ENCODE data around the gene UNCX. TPM values are rescaled to one million over a fixed set of nuclear protein-coding genes. Genes with fewer than 3 reads are reported as not detected.

Gene UNCX
- total and polyA plus RNA-seq, 2 experiments from 2014 or later, result not detected

GRCh38 chr7:1224086-1224716 is 8.5 kb upstream of the UNCX start:
- no peak overlapping the region for H2AFZ ChIP-seq
- no peak overlapping the region for H3K4me3 ChIP-seq
- no peaks in the 10 kb centered on the region for H4K20me1 ChIP-seq (ENCODE audit: insufficient read depth, poor library complexity, severe bottlenecking)
- WGBS (ENCODE audit: low lambda C conversion rate, missing lambda C conversion rate), result 1% methylated on average over 53 of the region's 66 CpGs
- peak overlapping the region; percentile 54 for H3K4me2 ChIP-seq
- no peaks in the 10 kb centered on the region for H3K36me3 ChIP-seq (replicated peaks; ENCODE audit: insufficient read depth, low read depth)
- H3K27ac ChIP-seq, result no peak overlapping the region
- no peaks in the 10 kb centered on the region for H3K9me2 ChIP-seq (replicated peaks; ENCODE audit: insufficient read depth)
- TF ChIP-seq EZH2 (IDR thresholded peaks at IDR 0.05; ENCODE audit: borderline replicate concordance) (peak; percentile 96), CTCF (IDR thresholded peaks at IDR 0.05; ENCODE audit: poor library complexity) (no peak), EZH2phosphoT487 (IDR thresholded peaks at IDR 0.05; ENCODE audit: low read depth, severe bottlenecking, unreplicated experiment) (peak; percentile 91)
- H3K27me3 ChIP-seq, result peaks cover 94% of the 10 kb centered on the region
- DNase-seq (ENCODE audit: low spot score), result no peak
- H3K9me3 ChIP-seq (ENCODE audit: low read depth), result no peaks in the 10 kb centered on the region
- peaks cover 6% of the 10 kb centered on the region for H3K4me1 ChIP-seq (ENCODE audit: insufficient read depth)
- no peaks in the 10 kb centered on the region for H3K79me2 ChIP-seq

GRCh38 chr7:1225030-1225429 is 7.6 kb upstream of the UNCX start:
- TF ChIP-seq CTCF (IDR thresholded peaks at IDR 0.05; ENCODE audit: poor library complexity) (no peak), EZH2phosphoT487 (IDR thresholded peaks at IDR 0.05; ENCODE audit: low read depth, severe bottlenecking, unreplicated experiment) (no peak), EZH2 (IDR thresholded peaks at IDR 0.05; ENCODE audit: borderline replicate concordance) (no peak)
- Histone ChIP-seq H3K9me2 (replicated peaks; ENCODE audit: insufficient read depth) (no peaks in the 10 kb centered on the region), H3K79me2 (no peaks in the 10 kb centered on the region), H3K4me3 (no peak overlapping the region), H2AFZ (no peak overlapping the region), H4K20me1 (ENCODE audit: insufficient read depth, poor library complexity, severe bottlenecking) (no peaks in the 10 kb centered on the region), H3K27ac (no peak overlapping the region), H3K36me3 (replicated peaks; ENCODE audit: insufficient read depth, low read depth) (no peaks in the 10 kb centered on the region), H3K9me3 (ENCODE audit: low read depth) (no peaks in the 10 kb centered on the region), H3K4me1 (ENCODE audit: insufficient read depth) (peaks cover 6% of the 10 kb centered on the region), H3K27me3 (peaks cover 95% of the 10 kb centered on the region), H3K4me2 (no peak overlapping the region)
- no CpG with 5 or more reads among the region's 11 CpGs for WGBS (ENCODE audit: low lambda C conversion rate, missing lambda C conversion rate)
- DNase-seq (ENCODE audit: low spot score), result no peak

- peak; percentile 49 for DNase-seq (ENCODE audit: low spot score)
- Histone ChIP-seq H2AFZ (no peak overlapping the region), H3K9me3 (ENCODE audit: low read depth) (no peaks in the 10 kb centered on the region), H4K20me1 (ENCODE audit: insufficient read depth, poor library complexity, severe bottlenecking) (no peaks in the 10 kb centered on the region), H3K36me3 (replicated peaks; ENCODE audit: insufficient read depth, low read depth) (no peaks in the 10 kb centered on the region), H3K9me2 (replicated peaks; ENCODE audit: insufficient read depth) (no peaks in the 10 kb centered on the region), H3K4me1 (ENCODE audit: insufficient read depth) (peaks cover 6% of the 10 kb centered on the region), H3K27me3 (peaks cover 95% of the 10 kb centered on the region), H3K79me2 (no peaks in the 10 kb centered on the region), H3K4me3 (no peak overlapping the region), H3K4me2 (peak overlapping the region; percentile 20), H3K27ac (no peak overlapping the region)
- peak; percentile 53 for TF ChIP-seq EZH2phosphoT487 (IDR thresholded peaks at IDR 0.05; ENCODE audit: low read depth, severe bottlenecking, unreplicated experiment)
- peak; percentile 93 for TF ChIP-seq EZH2 (IDR thresholded peaks at IDR 0.05; ENCODE audit: borderline replicate concordance)
- TF ChIP-seq CTCF (IDR thresholded peaks at IDR 0.05; ENCODE audit: poor library complexity), result peak; percentile 79
- WGBS (ENCODE audit: low lambda C conversion rate, missing lambda C conversion rate), result 6% methylated on average over 48 of the region's 52 CpGs
These were observed 7.1 kb upstream of the UNCX start for GRCh38 chr7:1225441-1226185.

Measured in hepatocyte (in vitro differentiated cells).